RWPE1 (cell line): Measurements from ENCODE around the gene NMNAT2.

ENCODE experiments used
- CTCF ChIA-PET: fragments of 350-600 bp; sonication (Branson Sonifier 250); formaldehyde crosslinking; extraction: SDS; loops from one replicate; lab custom pipeline; 2021; lab: Yijun Ruan, JAX
- POLR2A ChIA-PET: fragments of 400-600 bp; formaldehyde crosslinking; extraction: SDS; loops from one replicate; lab custom pipeline; 2020; ENCODE audit warnings: antibody characterized with exemption; ENCODE audit not compliant: low non-redundant PET; lab: Yijun Ruan, JAX
- DNase-seq: peaks from one replicate; pipeline ENCODE4 v3.0.0; 2012; ENCODE audit warnings: low spot score
- H3K27ac ChIP-seq: fragments of 450-650 bp; 2 replicates; pipeline ENCODE4 v1.5.1; 2017
- CTCF ChIP-seq: fragments of 450-650 bp; conservative IDR thresholded peaks from 2 replicates; pipeline ENCODE4 v1.5.1; 2017; ENCODE audit warnings: low read depth, mild to moderate bottlenecking

Gene NMNAT2

DNA sequence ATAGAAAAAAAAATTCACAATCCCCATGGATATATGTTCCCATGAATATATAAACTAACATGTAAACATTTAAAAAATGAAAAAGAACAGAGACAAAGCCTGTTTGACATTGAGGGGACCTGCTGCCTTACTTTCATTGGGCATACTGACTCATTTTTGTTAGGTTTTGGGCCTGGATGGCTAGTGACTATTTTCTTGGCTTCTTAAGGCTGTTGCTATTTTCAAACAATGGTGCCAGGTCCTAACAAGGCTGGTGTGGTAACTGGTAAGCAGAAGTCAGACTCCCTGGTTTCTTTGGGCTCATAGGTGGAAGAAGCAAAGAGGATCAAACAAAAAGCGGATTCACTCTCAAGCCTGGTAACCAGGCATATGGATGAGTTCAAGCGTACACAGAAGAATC is 181.1 kb downstream of the NMNAT2 start:
- DNase-seq = no peak
- TF ChIP-seq CTCF = no peak
- H3K27ac ChIP-seq = no peak overlapping the region
- ChIA-PET POLR2A (no interaction called here), CTCF (interaction anchor here (0.7 kb wide), 1 partner anchor 33 kb away, joined by 3 read pairs; no protein-coding TSS in a partner anchor)

- DNase-seq = no peak
These were observed 181.9 kb downstream of the NMNAT2 start for GRCh38 chr1:183236158-183236725.

GRCh38 chr1:183235503-183235902 is 182.7 kb downstream of the NMNAT2 start:
- no peak for DNase-seq
- ChIA-PET CTCF (interaction anchor here (0.6 to 1.4 kb wide), 11 partner anchors 9 to 398 kb away, joined by 3 to 9 read pairs (median 4); no protein-coding TSS in a partner anchor), POLR2A (no interaction called here)
- H3K27ac ChIP-seq = peak overlapping the region; percentile 92
- TF ChIP-seq CTCF = no peak

More at GRCh38 chr1:183236158-183236725, 181.9 kb downstream of the NMNAT2 start:
- ChIA-PET CTCF (interaction anchor here (0.6 kb wide), 1 partner anchor 20 kb away, joined by 8 read pairs; no protein-coding TSS in a partner anchor), POLR2A (no interaction called here)
- peak overlapping the region; percentile 52 for H3K27ac ChIP-seq
- no peak for TF ChIP-seq CTCF

DNA sequence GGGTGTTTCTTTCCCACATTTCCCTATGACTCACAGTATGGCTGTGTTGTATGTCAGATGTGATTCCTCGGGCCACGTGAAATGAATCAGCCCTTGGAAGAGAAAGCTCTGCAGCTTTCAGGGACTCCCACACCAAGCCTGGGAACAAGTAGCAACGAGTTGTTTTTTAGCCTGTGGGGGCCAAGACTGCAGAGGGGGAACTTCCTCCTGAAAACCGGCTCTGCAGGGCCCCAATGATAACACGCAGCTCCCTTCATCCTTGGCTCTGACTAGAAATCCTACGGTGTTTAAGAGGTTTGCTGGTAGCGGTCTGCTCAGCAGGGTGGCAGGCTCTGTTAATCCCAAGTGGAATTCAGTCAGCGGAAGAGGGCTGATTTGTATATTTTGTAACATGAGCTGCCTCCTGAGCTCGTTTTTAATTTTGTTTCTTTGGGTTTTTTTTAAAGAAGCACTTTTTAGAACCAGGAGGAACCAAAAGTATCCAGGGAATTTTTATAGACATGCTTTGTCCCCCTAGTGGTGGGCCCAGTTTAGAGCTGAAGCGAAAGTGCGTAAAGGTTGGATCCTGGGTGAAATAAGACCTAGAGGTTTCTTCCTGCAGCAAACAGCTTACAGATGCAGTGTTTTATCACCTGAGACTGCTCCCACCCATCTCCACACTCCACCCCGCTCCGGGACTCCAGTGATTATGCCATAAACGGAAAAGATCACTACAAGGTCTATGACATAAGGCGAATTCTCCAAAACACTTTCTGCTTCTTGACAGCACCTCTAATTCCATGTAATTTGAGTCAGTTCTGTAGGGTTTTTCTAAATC is 183.3 kb downstream of the NMNAT2 start:
- ChIA-PET POLR2A (no interaction called here), CTCF (interaction anchor here (0.6 to 1.4 kb wide), 18 partner anchors 9 to 1626 kb away, joined by 3 to 9 read pairs (median 4); no protein-coding TSS in a partner anchor)
- peak; percentile 97 for DNase-seq
- H3K27ac ChIP-seq = peak overlapping the region; percentile 92
- peak; percentile 70 for TF ChIP-seq CTCF

DNA sequence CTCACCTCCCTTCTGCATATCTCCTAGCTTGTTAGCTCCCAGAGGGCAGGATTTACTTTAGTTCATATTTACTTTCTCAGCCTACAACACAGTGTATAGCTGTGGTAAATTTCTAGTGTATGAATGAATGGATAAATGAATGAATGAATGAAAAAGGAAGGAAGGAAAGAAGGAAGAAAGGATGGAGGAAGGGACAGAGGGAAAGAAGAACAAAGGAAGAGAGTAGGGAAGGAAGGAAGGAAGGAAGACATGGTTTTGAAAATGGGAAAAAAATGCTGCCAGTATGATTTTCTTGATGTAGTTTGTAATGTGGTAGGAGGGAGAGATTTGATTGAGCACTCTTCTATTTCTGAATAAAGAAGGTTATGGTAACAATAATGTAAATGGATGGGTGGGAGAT is 185.1 kb downstream of the NMNAT2 start:
- no peak for DNase-seq
- no peak overlapping the region for H3K27ac ChIP-seq
- TF ChIP-seq CTCF = no peak
- ChIA-PET POLR2A (no interaction called here), CTCF (no interaction called here)

GRCh38 chr1:183231545-183231944 is 186.6 kb downstream of the NMNAT2 start:
- ChIA-PET CTCF (no interaction called here), POLR2A (no interaction called here)
- H3K27ac ChIP-seq = no peak overlapping the region
- DNase-seq = no peak
- TF ChIP-seq CTCF = no peak
